OCI-LY7 (cell line): ENCODE measurements around the gene BRIP1. TPM values are rescaled to one million over a fixed set of nuclear protein-coding genes. Genes with fewer than 3 reads are reported as not detected.
A peak's percentile ranks its signal among the peaks of the same experiment; 100 is the strongest.

Experiments
- BruUV-seq: library from RNA; stranded (reverse); fragments of 400-500 nt; replicated peaks from 2 replicates; lab custom pipeline; 2021; lab: Mats Ljungman, UMichigan
- CTCF ChIA-PET: fragments of 300-600 bp; sonication (Branson Sonifier 250); formaldehyde crosslinking; loops from one replicate; lab custom pipeline; 2022; ENCODE audit warnings: antibody characterized with exemption; ENCODE audit not compliant: unreplicated experiment; lab: Charles Lee
- POLR2A ChIA-PET: fragments of 300-600 bp; sonication (Branson Sonifier 250); formaldehyde crosslinking; loops from one replicate; lab custom pipeline; 2022; ENCODE audit warnings: antibody characterized with exemption; lab: Charles Lee
- DNase-seq: peaks from one replicate; pipeline ENCODE4 v3.0.0-alpha.2; 2015; ENCODE audit warnings: low spot score
- H2AFZ ChIP-seq: fragments of 200-600 bp; sonication (generic), shearing (Covaris generic); 2 replicates; pipeline ENCODE4 v1.6.1; 2014; ENCODE audit warnings: mild to moderate bottlenecking, antibody characterized with exemption, low read length, moderate library complexity
- H3K27ac ChIP-seq: fragments of 200-600 bp; sonication (generic); 2 replicates; pipeline ENCODE4 v1.5.1; 2014; ENCODE audit warnings: mixed run types, low read depth, mild to moderate bottlenecking, moderate library complexity, low read length, inconsistent platforms; ENCODE audit not compliant: poor library complexity, severe bottlenecking
- H3K36me3 ChIP-seq: fragments of 200-600 bp; sonication (generic); 2 replicates; pipeline ENCODE4 v1.6.1; 2014; ENCODE audit warnings: mild to moderate bottlenecking, antibody characterized with exemption, low read length, moderate library complexity, mixed read lengths; ENCODE audit not compliant: insufficient read depth
- H3K4me1 ChIP-seq: fragments of 200-600 bp; sonication (generic); 2 replicates; pipeline ENCODE4 v1.5.1; 2014; ENCODE audit warnings: mild to moderate bottlenecking, low read length; ENCODE audit not compliant: insufficient read depth, poor library complexity, severe bottlenecking
- H3K4me2 ChIP-seq: fragments of 200-600 bp; sonication (generic); 2 replicates; pipeline ENCODE4 v1.6.1; 2014; ENCODE audit warnings: mild to moderate bottlenecking, low read length
- H3K4me3 ChIP-seq: fragments of 200-600 bp; sonication (generic); 2 replicates; pipeline ENCODE4 v1.5.1; 2014; ENCODE audit warnings: mild to moderate bottlenecking, low read depth, low read length; ENCODE audit not compliant: poor library complexity, severe bottlenecking
- H3K79me2 ChIP-seq: fragments of 200-600 bp; sonication (generic); 2 replicates; pipeline ENCODE4 v1.6.1; 2016; ENCODE audit warnings: low read depth, mild to moderate bottlenecking, low read length, moderate library complexity, mixed read lengths; ENCODE audit not compliant: insufficient read depth
- H3K9me2 ChIP-seq: fragments of 200-600 bp; sonication (generic); 2 replicates; pipeline ENCODE4 v1.6.1; 2016; ENCODE audit warnings: mild to moderate bottlenecking, low read length, mixed read lengths; ENCODE audit not compliant: insufficient read depth
- H3K9me3 ChIP-seq: fragments of 200-600 bp; sonication (generic); 2 replicates; pipeline ENCODE4 v1.6.1; 2014; ENCODE audit warnings: mild to moderate bottlenecking, mixed run types, low read length, mixed read lengths
- H4K20me1 ChIP-seq: fragments of 200-600 bp; sonication (generic); 2 replicates; pipeline ENCODE4 v1.6.1; 2014; ENCODE audit warnings: mild to moderate bottlenecking, antibody characterized with exemption, low read length, moderate library complexity, mixed read lengths; ENCODE audit not compliant: insufficient read depth
- CTCF ChIP-seq: fragments of 200-600 bp; sonication (generic); conservative IDR thresholded peaks from 2 replicates; pipeline ENCODE4 v1.5.1; 2014; ENCODE audit warnings: mild to moderate bottlenecking, antibody characterized with exemption, low read length, moderate library complexity, mixed read lengths
- EZH2phosphoT487 ChIP-seq: fragments of 200-600 bp; sonication (generic); IDR thresholded peaks from 2 replicates; pipeline ENCODE4 v1.6.1; 2018; ENCODE audit warnings: low read depth, borderline replicate concordance, mild to moderate bottlenecking, mixed run types, antibody characterized with exemption, low read length, moderate library complexity, mixed read lengths
- intact Hi-C: fragments of 100-400 bp; cut with micrococcal nuclease; formaldehyde crosslinking; loops from one replicate; pipeline ENCODE4 v1.10.0; 2022; ENCODE audit not compliant: unreplicated experiment
- total RNA-seq, 2 experiments: library from RNA; depleted of rRNA in 1 of 2; stranded (reverse); fragments of >200 nt in 1 of 2; shearing (Covaris generic) in 1 of 2; gene quantifications; 2 replicates each; pipeline ENCODE4 v1.2.3, GENCODE V29; 2014 to 2022

The BRIP1 gene
- total RNA-seq, 2 experiments from 2014 or later = 32.5 to 33.8 TPM

- Histone ChIP-seq H3K79me2 (no peaks in the 10 kb centered on the region), H3K36me3 (peaks cover 99% of the 10 kb centered on the region), H3K9me3 (peaks cover 21% of the 10 kb centered on the region; the same call in 1 of the 2 replicates), H3K27ac (no peak overlapping the region), H3K4me3 (no peak overlapping the region), H3K4me1 (peaks cover 10% of the 10 kb centered on the region), H2AFZ (no peak overlapping the region), H3K4me2 (no peak overlapping the region), H3K9me2 (no peaks in the 10 kb centered on the region), H4K20me1 (no peaks in the 10 kb centered on the region)
- ChIA-PET POLR2A (no interaction called here), CTCF (no interaction called here)
- TF ChIP-seq CTCF (no peak), EZH2phosphoT487 (no peak)
- intact Hi-C loops = loop anchor here (5.0 kb wide), 1 partner anchor 52 kb away; no protein-coding TSS in a partner anchor
- BruUV-seq = no TSS peak
- DNase-seq = no peak
Observed at GRCh38 chr17:61759362-61759761, 104.0 kb downstream of the BRIP1 start.

- Histone ChIP-seq H2AFZ (no peak overlapping the region), H3K27ac (no peak overlapping the region), H3K36me3 (peaks cover 95% of the 10 kb centered on the region), H3K9me3 (peaks cover 21% of the 10 kb centered on the region; the same call in 1 of the 2 replicates), H3K9me2 (no peaks in the 10 kb centered on the region), H3K4me3 (no peak overlapping the region), H3K4me1 (peaks cover 10% of the 10 kb centered on the region), H3K4me2 (no peak overlapping the region), H3K79me2 (no peaks in the 10 kb centered on the region), H4K20me1 (no peaks in the 10 kb centered on the region)
- CTCF ChIA-PET = no interaction called here
- BruUV-seq = no TSS peak
- intact Hi-C loops = loop anchor here (5.0 kb wide), 1 partner anchor 51 kb away; no protein-coding TSS in a partner anchor
- DNase-seq = no peak
- no peak for TF ChIP-seq EZH2phosphoT487
- TF ChIP-seq CTCF = no peak
- POLR2A ChIA-PET = no interaction called here
Observed at GRCh38 chr17:61758430-61758829, 104.9 kb downstream of the BRIP1 start.

GRCh38 chr17:61757168-61757567 lies 106.2 kb downstream of the BRIP1 start:
- peak; percentile 10 for DNase-seq
- intact Hi-C loops = loop anchor here (5.0 kb wide), 1 partner anchor 50 kb away; no protein-coding TSS in a partner anchor
- ChIA-PET CTCF (no interaction called here), POLR2A (no interaction called here)
- Histone ChIP-seq H3K9me2 (no peaks in the 10 kb centered on the region), H3K4me1 (peaks cover 10% of the 10 kb centered on the region), H3K79me2 (no peaks in the 10 kb centered on the region), H3K36me3 (peaks cover 94% of the 10 kb centered on the region), H3K27ac (no peak overlapping the region), H4K20me1 (no peaks in the 10 kb centered on the region), H2AFZ (no peak overlapping the region), H3K9me3 (peaks cover 16% of the 10 kb centered on the region; the same call in 1 of the 2 replicates), H3K4me2 (no peak overlapping the region), H3K4me3 (no peak overlapping the region)
- no TSS peak for BruUV-seq
- TF ChIP-seq EZH2phosphoT487 (no peak), CTCF (no peak)
